Measurements from ENCODE around the gene ITPR1.
A peak's percentile ranks its signal among the peaks of the same experiment; 100 is the strongest.

ITPR1 gene

GRCh38 chr3:4656059-4656458 is 162.9 kb downstream of the ITPR1 start:
- TF ChIP-seq PPARA (CRISPR knock-in tag; IDR thresholded peaks at IDR 0.05; ENCODE audit: borderline replicate concordance) = no peak
- no peak for TF ChIP-seq OSR1 (CRISPR knock-in tag; IDR thresholded peaks at IDR 0.05)
- no peak for TF ChIP-seq ZNF70 (CRISPR knock-in tag; IDR thresholded peaks at IDR 0.05)
- no peak for TF ChIP-seq ESRRG (CRISPR knock-in tag; IDR thresholded peaks at IDR 0.05)
- no peak for TF ChIP-seq TSHZ2 (CRISPR knock-in tag; IDR thresholded peaks at IDR 0.05)
- ATAC-seq = peak; percentile 99

GRCh38 chr3:4656626-4657328 is 163.6 kb downstream of the ITPR1 start:
- no peak for ATAC-seq
- no peak for TF ChIP-seq TOX (CRISPR knock-in tag; IDR thresholded peaks at IDR 0.05; ENCODE audit: borderline replicate concordance)
- TF ChIP-seq TCF4 (CRISPR knock-in tag; IDR thresholded peaks at IDR 0.05; ENCODE audit: borderline replicate concordance) = no peak
- TF ChIP-seq GLIS3 (CRISPR knock-in tag; IDR thresholded peaks at IDR 0.05) = no peak
- TF ChIP-seq RARB (CRISPR knock-in tag; IDR thresholded peaks at IDR 0.05) = no peak
- no peak for TF ChIP-seq ZC3H10 (CRISPR knock-in tag; IDR thresholded peaks at IDR 0.05)
- no peak for TF ChIP-seq CSRNP3 (CRISPR knock-in tag; IDR thresholded peaks at IDR 0.05)
- no peak for TF ChIP-seq SNAI2 (CRISPR knock-in tag; IDR thresholded peaks at IDR 0.05)
- TF ChIP-seq BACH2 (CRISPR knock-in tag; IDR thresholded peaks at IDR 0.05; ENCODE audit: borderline replicate concordance) = no peak
- TF ChIP-seq ZFP30 (CRISPR knock-in tag; IDR thresholded peaks at IDR 0.05) = no peak
- TF ChIP-seq PPARA (CRISPR knock-in tag; IDR thresholded peaks at IDR 0.05; ENCODE audit: borderline replicate concordance) = no peak
- no peak for TF ChIP-seq CREB5 (CRISPR knock-in tag; IDR thresholded peaks at IDR 0.05; ENCODE audit: low read depth)
- TF ChIP-seq ESRRG (CRISPR knock-in tag; IDR thresholded peaks at IDR 0.05) = no peak
- TF ChIP-seq POU6F1 (CRISPR knock-in tag; IDR thresholded peaks at IDR 0.05; ENCODE audit: borderline replicate concordance, low read depth) = no peak
- no peak for TF ChIP-seq CSDC2 (CRISPR knock-in tag; IDR thresholded peaks at IDR 0.05)
- TF ChIP-seq ARNTL (CRISPR knock-in tag; IDR thresholded peaks at IDR 0.05; ENCODE audit: borderline replicate concordance, low read depth) = no peak
- no peak for TF ChIP-seq ZNF8 (CRISPR knock-in tag; IDR thresholded peaks at IDR 0.05)
- no peak for TF ChIP-seq OSR1 (CRISPR knock-in tag; IDR thresholded peaks at IDR 0.05)
- TF ChIP-seq ZNF70 (CRISPR knock-in tag; IDR thresholded peaks at IDR 0.05) = no peak
- no peak for TF ChIP-seq PATZ1 (CRISPR knock-in tag; IDR thresholded peaks at IDR 0.05; ENCODE audit: borderline replicate concordance)
- no peak for TF ChIP-seq TSHZ2 (CRISPR knock-in tag; IDR thresholded peaks at IDR 0.05)

Data from SK-N-SH treated with all-trans-retinoic acid at 6 μM for 48 hours (cell line).